ENCODE data around the gene DIP2C.
"Not testable (repeated sequence)": the region's sequence is repeated elsewhere in the genome, so short reads cannot be mapped to it uniquely, and the experiment has no call there.

DIP2C gene

GRCh38 chr10:381805-382204 is 307.7 kb downstream of the DIP2C start:
- DNase-seq, result no peak

GRCh38 chr10:381346-381745 is 308.1 kb downstream of the DIP2C start:
- no peak for DNase-seq

- no peak for DNase-seq
These were observed 309.0 kb downstream of the DIP2C start for GRCh38 chr10:380313-380940.

- DNase-seq, result no peak
These were observed 310.4 kb downstream of the DIP2C start for GRCh38 chr10:378930-379704.

- no peak for DNase-seq
These were observed 311.1 kb downstream of the DIP2C start for GRCh38 chr10:378230-378929.

- DNase-seq, result no peak
These were observed 312.2 kb downstream of the DIP2C start for GRCh38 chr10:377228-377627.

GRCh38 chr10:375815-376505 is 313.5 kb downstream of the DIP2C start:
- no peak for DNase-seq

GRCh38 chr10:374354-374753 is 315.1 kb downstream of the DIP2C start:
- DNase-seq, result no peak

GRCh38 chr10:373526-374309 is 315.8 kb downstream of the DIP2C start:
- DNase-seq, result peak; percentile 9

- DNase-seq, result no peak
These were observed 316.5 kb downstream of the DIP2C start for GRCh38 chr10:373015-373414.

GRCh38 chr10:372566-372965 is 316.9 kb downstream of the DIP2C start:
- DNase-seq, result no peak

GRCh38 chr10:371515-371914 is 318.0 kb downstream of the DIP2C start:
- no peak for DNase-seq

- no peak for DNase-seq
These were observed 319.0 kb downstream of the DIP2C start for GRCh38 chr10:370449-370825.

- no peak for DNase-seq
These were observed 319.6 kb downstream of the DIP2C start for GRCh38 chr10:369684-370448.

GRCh38 chr10:369221-369683 is 320.2 kb downstream of the DIP2C start:
- DNase-seq, result no peak

- no peak for DNase-seq
These were observed 320.8 kb downstream of the DIP2C start for GRCh38 chr10:368579-369220.

GRCh38 chr10:368107-368506 is 321.4 kb downstream of the DIP2C start:
- not testable (repeated sequence) for DNase-seq

GRCh38 chr10:367636-368035 is 321.8 kb downstream of the DIP2C start:
- DNase-seq, result no peak

GRCh38 chr10:366186-366585 is 323.3 kb downstream of the DIP2C start:
- no peak for DNase-seq

- DNase-seq, result no peak
These were observed 325.1 kb downstream of the DIP2C start for GRCh38 chr10:364267-364775.

- no peak for DNase-seq
These were observed 326.3 kb downstream of the DIP2C start for GRCh38 chr10:363152-363551.
